Stimulated activated CD8-positive, alpha-beta memory T cell treated with anti-CD3 and anti-CD28 coated beads, Interleukin-4, amount 100 ng/mL, for 1 hour (primary cell): ENCODE measurements around the gene DCDC2.
"Not testable (repeated sequence)": the region's sequence is repeated elsewhere in the genome, so short reads cannot be mapped to it uniquely, and the experiment has no call there.

ENCODE experiments used
- DNase-seq, 2 donors: peaks; one replicate each; pipeline ENCODE4 v3.0.0-alpha.2; 2020; ENCODE audit warnings: low read depth in 2 of 2, low spot score in 1 of 2

The DCDC2 gene

DNA sequence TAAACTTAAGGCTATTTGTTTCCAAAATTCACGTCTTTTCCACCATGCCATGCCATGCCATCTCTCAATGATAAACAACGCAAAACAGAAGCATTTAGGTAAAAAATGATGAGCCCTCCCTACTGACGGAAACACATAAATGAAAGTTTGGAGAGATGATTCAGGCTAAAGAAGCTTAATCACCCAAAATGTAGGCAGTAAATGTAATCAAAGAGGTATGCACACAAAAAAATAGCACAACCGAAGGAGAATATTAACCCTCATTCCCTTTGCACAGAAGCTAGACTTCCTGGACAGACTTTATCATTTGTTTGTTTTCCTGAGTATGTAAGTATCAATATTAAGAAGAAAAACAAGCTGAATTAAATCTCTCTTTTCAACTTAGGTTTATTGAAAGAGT is 28.8 kb downstream of the DCDC2 start:
- DNase-seq: no peak

DNA sequence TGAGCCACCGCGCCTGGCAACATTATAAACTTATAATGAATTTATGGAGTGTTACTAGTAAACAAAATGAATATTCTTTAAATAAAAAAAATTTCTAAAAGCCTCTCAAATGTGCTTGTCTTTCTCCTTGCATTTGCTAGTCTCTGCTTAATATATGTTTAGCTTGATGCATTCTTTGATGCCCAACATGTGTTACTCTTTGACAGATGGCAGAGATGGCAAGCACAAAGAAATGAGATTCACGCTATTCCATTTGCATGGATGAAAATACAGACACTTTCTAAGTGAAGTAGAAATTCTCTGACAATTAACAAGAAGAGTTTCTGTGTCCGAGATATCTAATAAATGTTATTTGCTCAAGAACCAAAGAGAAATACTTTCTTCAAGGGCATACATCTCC is 30.1 kb downstream of the DCDC2 start:
- DNase-seq: no peak

DNA sequence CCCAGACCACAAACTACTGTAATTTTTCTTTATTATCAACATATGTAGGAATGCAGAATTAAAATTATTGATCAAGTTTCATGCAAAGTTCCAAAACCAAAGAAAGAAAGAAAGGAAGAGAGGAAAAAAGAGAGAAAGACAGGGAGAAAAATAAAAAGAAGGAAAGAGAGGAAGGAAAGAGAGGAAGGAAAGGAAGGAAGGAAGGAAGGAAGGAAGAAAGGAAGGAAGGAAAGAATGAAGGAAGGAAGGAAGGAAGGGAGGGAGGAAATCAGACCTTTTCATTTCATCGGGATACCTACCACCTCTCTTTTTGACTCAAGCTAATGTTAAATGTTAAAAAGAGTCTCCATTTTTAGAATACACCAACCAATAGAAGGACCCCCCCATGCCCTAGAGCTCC is 31.9 kb downstream of the DCDC2 start:
- no peak for DNase-seq

DNA sequence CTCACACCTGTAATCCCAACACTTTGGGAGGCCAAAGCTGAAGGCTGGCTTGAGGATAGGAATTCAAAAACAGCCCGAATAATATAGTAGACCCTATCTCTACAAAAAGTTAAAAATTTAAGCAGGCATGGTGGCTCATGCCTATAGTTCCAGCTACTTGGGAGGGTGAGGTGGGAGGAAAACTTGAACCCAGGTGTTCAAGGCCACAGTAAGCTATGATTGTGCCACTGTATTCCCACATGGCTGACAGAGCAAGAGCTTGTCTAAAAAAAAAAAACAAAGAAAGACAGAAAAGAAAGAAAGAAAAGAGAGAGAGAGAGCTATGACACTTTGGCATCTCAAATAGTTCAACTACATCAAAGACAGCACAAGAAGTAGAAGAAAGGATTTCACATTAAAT is 33.2 kb downstream of the DCDC2 start:
- DNase-seq: no peak

DNA sequence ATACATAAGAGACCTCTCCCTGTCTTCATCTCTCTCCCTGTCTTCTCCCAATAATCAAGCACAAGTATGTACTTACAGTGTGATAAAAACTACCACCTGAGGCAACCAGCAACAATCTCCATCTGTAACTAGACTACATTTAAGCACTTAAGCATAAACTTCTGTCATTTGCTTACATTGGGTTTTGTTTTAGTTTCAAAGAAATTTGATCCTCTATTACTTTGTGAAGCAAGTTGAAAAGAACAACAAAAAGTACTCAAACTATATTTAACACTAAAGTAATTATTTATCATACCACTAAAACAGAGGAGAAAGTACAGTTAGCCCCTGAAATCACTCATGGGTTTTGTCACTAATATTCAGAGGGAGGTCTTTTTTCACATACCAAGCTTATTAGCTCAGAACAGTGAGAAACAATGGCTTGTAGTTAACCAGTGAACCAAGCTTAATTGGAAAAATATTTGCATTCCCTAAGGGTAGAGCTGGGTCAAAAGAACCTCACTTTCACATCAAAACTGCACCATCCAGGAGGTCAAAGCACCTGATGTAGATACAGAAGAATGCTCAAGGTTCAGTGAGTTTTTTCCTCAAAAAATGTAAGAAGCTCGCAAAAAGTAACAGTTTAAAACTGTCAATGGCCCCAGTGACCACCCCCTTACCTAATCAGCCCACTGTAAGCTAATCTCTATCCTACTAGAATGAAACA is 34.1 kb downstream of the DCDC2 start:
- no peak for DNase-seq

DNA sequence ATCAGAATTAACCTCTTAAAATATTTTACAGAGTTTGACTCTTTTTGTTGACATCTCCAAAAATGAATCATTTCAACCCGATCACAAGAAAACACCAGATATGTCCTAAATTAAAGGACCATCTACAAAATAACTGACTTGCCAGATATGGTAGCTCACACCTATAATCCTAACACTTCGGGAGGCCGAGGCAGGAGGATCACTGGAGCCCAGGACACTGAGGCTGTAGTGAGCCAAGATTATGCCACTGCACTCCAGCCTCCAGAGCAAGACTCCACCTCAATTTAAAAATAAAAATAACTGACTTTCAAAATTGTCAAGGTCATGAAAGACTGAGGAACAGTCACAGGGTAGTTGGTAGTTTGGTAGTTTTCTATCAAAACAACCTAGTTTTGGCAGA is 34.9 kb downstream of the DCDC2 start:
- no peak for DNase-seq

DNA sequence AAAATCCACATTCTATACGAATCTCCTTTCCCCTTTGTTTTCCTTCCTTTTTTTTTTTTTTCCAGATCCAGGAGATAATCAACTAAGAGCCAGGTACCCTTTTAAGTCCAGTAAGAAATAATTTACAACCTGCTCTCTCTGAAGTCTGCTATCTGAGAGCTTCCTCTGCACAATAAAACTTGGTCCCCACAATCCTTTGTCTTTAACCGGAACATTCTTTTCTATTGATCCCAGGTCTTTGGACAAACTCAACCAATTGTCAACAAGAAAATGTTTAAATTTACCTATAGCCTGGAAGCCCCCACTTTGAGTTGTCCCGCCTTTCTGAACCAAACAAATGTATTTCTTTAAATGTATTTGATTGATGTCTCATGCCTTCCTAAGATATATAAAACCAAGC is 35.4 kb downstream of the DCDC2 start:
- DNase-seq: not testable (repeated sequence)

DNA sequence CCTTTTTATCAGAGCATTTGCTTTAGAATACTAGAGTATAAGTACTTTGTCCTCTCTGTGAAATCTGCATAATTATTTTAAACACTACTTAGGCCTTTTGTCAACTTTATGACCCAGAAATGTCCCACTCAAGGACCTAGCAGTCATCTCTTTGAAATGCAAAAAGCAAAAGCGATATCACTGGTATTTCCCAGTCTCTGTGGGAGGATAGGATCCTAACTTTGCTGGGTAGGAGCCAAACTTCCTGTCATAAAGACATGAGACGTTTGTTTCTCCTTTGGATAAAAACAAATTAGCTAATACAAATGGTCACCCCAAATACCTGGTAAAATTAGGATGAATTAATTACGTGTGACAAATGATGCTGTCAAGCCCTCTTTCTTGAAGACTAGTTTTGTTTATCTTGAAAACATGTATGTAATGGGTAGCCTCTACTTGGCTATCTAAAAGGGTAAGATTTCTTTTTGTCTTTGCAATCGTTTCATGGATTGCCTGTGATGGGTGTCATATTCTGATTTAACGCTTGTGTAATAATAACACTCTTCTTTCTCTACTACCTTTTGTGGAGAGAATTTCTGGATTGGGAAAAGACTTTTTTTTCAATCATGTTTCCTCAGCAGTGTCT is 36.2 kb downstream of the DCDC2 start:
- no peak for DNase-seq

DNA sequence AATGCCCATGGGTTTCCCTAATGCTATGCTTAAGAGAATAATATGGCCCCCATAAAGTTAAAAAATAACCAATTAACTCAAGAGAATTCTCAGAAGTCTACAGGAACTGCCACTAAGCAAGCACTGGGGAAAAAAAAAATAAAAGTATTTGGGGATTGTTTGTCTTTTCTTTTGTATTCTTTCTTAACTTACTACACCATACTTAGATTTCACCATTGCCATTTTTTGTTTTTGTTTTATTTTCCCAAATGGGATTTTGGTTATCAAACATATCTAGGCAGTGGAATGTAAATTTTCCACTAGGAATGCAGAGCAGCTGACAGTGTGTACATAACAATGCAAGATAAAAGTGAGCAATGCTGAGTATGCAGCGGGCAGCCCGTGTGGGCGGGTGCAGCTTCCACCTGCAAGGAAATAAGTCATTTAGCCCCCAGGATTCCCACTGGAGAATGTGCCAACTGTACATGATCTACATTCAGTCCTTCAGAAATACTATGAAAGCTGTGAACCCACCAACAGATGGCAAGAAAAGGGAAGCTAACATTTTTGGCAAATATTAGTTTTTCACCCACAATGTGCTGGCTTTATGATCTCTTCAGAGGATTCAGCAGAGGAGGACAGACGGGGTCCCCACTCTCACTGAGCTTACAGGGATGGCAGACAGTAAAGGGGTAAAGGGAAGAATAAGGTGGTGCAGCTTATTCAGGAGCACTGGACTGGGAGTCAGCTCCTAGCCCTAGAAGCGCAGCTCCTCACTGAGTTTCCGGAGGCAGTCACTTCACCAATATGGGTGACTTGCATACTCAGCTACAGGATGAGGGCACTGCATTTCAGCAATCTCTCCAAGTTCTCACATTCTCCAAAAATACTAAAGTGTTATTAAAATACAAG is 44.4 kb downstream of the DCDC2 start:
- no peak for DNase-seq

DNA sequence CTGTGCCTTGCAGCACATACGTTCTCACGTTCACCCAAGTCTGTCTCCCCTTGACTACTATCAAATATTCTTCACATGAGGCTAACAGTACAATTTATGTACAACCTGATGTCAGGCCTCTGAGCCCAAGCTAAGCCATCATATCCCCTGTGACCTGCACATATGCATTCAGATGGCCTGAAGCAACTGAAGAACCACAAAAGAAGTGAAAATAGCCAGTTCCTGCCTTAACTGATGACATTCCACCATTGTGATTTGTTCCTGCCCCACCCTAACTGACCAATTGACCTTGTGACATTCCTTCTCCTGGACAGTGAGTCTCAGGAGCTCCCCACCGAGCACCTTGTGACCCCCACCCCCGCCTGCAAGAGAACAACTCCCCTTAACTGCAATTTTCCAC is 46.1 kb downstream of the DCDC2 start:
- DNase-seq: not testable (repeated sequence)

DNA sequence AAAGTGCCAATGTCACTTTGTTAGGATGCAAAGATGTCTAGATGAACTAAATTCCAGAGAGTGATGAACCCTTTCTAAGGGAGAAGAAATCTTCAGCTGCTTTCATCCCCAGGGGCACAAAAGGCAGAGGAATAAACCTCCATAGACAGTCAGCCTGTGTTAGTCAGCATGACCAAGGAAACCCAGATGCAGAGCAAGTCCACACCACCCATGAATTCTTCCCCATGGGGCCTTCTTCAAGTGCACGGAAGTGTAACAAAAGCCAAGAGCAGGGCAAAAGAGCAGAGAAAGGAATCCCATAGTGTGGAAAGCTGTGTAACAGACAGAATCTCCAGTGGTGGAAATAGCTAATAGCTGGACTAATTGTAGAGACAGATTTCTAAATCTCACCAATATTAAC is 50.0 kb downstream of the DCDC2 start:
- DNase-seq: no peak

DNA sequence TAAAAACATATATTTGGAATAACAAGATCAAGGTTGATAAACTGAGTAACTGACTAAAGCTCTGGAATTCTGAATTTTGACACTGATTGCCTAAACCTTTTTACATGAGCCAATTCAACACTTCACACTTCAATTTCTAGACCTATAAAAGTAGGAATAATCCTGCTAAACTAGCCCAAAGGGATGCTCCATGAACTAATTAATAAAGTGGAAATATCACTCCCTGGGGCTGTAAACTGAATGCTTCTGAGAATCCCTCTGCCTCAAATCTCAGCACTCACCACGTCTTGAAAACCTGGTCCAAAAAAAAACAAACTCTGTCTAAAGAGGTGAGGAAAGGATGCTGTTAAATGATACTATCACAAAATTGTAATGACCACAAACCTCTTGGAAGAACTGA is 50.9 kb downstream of the DCDC2 start:
- no peak for DNase-seq

DNA sequence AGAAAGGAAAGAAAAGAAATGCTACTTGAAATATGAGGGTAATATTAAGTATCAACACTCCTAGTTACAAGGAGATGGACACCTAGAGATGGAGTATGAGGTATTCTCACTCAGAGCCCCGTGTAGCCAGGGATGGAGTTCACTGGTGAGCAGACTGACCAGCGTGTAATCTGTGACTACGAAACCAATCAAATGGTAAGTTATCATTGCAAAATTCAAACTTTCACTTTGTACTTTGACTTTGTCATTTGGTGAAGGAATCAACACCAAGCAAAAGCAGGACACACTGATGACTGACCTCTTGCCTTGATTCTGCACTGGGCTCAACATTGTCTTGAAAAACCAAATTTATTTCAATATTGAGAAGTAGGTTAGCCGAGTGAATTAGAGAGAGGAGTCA is 51.8 kb downstream of the DCDC2 start:
- no peak for DNase-seq

DNA sequence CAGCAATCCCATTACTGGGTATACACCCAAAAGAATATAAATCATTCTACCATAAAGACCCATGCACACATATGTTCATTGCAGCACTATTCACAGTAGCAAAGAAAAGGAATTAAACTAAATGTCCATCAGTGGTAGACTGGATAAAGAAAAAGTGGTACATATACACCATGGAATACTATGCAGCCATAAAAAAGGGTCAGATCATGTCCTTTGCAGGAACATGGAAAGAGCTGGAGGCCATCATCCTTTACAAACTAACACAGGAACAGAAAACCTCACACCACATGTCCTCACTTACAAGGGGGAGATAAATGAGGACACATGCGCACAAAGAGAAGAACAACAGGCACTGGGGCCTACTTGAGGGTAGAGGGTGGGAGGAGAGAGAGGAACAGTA is 60.9 kb downstream of the DCDC2 start:
- no peak for DNase-seq

DNA sequence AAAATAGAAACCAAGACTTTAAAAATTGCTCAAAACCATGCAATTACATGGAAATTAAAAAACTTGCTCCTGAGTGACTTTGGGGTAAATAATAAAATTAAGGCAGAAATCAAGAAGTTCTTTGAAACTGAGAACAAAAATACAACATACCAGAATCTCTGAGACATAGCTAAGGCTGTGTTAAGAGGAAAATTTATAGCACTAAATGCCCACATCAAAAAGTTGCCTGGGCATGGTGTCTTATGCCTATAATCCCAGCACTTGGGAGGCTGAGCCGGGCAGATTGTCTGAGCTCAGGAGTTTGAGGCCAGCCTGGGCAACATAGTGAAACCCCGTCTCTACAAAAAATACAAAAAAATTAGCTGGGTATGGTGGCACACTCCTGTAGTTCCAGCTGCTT is 64.0 kb downstream of the DCDC2 start:
- not testable (repeated sequence) for DNase-seq

DNA sequence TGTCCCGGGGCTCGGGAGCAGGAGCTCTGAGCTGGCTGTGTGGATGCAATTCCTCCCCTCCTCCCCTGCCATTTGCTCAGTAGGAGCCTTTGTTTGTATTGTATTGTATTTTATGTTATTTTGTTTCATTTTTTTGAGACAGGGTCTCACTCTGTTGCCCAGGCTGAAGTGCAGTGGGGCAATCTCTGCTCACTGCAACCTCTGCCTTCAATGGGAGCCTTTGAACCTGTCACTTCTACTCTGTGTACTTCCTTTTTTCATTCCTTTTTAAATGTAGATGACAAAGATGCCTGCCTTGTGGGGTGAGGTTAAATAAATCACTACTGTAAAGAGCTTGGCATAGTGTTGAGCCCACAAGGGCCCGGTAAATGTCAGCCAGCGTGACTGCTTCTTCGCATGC is 70.6 kb downstream of the DCDC2 start:
- no peak for DNase-seq

DNA sequence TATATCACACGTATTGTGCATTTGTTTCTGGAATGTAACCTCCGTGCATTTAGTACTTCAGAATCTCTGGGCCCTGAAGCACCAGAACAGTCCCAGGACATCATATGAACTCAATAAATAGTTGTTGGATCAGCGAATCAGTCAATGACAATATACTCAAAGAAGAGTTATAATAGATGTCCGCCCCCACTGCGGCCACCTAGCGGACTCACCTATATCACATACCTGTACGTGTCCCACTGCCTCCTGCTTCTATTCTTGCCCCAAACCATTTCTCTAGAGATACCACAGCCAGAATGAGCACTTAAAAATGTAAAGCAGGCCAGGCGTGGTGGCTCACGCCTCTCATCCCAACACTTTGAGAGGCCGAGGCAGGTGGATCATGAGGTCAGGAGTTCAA is 73.9 kb downstream of the DCDC2 start:
- DNase-seq: no peak

DNA sequence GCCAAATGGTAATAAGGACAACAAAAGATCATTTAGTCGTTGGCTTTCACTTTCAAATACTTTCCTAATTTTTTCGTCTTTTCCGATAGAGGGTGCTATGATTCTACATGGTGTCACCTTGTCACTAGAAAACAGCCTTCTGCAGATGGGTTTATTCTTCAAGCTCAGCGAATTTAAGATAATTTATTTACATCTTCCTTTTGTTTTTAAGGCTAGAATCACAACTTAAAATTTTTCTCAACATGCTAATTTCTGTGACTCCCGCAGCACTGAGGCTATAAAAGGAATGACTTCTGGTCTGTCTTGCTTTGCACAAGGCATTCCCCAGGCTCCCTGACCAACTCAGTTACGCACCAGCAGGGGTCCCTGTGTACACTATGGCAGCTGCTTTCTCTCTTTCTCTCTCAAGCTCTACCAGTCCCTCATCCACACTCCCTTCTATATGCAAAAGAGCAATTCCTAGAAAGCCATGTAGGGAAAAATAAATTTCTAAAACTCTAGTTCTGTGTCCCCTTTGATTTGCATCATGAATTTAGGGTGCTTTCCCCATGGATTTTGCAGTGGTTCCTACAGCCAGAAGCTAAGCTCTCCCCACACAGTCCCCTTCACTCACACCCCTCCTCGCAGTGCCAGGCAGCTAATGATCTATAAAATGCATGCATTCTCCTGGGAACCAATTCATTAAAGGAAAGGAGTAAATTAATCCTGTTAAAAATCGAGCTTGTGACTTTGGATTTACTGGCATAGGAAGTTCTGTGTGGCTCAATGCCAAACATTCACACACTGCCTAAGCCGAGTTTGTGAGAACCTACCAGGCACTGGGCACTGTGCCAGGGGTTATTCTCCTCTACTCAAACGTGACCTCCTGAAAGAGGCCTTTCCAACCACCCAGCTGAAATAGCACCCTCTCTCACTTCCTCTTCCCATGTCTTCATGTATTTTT is 74.5 kb downstream of the DCDC2 start:
- DNase-seq: no peak

DNA sequence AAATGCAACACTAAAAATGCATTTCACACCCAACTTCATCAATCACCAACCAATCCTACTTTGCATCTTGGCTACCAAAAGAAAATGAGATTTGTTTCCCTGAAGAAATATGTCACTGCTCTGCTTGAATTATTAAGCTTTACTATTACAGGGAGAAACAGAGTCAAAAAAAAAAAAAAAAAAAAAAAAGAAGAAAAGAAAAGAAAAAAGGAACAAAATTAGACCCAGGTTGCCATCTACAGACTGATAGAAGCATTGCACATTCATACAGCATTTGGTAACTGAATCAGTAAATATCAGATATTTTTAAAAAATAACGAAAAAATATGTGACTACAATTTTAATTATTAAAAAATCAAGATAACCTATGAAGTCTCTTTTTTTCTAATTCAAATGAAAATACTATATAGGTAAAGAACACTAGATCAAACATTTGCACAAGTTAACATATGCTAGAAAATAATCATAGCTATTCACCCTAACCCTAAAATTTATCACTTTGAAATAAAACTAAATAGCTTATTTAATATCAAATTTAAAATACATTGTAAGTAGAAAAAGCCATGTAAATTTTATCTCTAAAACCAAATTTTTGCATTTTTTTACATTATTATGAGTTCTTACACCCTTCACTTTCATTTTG is 83.3 kb downstream of the DCDC2 start:
- DNase-seq: no peak

DNA sequence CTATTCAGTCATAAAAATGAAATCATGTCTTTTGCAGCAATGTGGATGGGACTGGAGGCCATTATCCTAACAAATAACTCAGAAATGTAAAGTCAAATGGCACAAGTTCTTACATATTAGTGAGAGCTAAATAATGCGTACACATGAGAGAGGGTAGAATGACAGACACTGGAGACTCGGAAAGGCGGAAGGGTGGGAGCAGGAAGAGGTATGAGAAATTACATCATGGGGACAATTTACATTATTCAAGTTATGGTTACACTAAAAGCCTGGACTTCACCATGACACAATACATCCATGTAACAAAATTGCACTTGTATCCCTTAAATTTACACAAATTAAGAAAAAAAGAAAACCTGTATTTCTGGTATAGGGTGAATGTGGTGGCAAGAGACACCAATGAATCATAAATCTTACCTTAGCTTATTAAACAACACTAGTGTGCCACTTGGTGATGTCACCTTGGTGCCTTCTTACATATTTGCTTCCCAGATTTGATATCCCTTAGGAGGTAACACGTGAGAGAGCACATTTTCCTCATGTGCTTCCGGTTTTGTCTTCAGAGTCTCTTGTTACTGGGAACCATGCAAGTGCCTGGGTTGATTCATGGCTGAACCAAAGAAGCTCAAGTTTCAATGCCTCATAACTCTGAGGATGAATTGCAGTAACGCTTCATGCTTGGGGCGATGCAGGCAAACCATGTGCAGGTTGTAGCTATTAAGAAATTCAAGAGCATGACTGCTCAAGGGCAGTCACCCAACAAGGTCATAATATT is 84.6 kb downstream of the DCDC2 start:
- no peak for DNase-seq
